H9 (cell line): ENCODE measurements around the gene SGF29. TPM values are rescaled to one million over a fixed set of nuclear protein-coding genes. Genes with fewer than 3 reads are reported as not detected.

Source experiments
- DNase-seq: peaks from one replicate; pipeline ENCODE4 v3.0.0-alpha.2; 2017
- H2AFZ ChIP-seq: one replicate; pipeline ENCODE4 v1.6.1; 2013; ENCODE audit warnings: mild to moderate bottlenecking, low read length, control low read depth, moderate library complexity
- H2AK5ac ChIP-seq: 2 replicates; pipeline ENCODE4 v1.6.1; 2013; ENCODE audit warnings: low read length, control low read depth, mixed read lengths; ENCODE audit not compliant: insufficient read length
- H2BK120ac ChIP-seq: one replicate; pipeline ENCODE4 v1.6.1; 2013; ENCODE audit warnings: low read depth, mild to moderate bottlenecking, low read length, control low read depth, inconsistent platforms; ENCODE audit not compliant: poor library complexity, severe bottlenecking
- H2BK12ac ChIP-seq: 2 replicates; pipeline ENCODE4 v1.6.1; 2013; ENCODE audit warnings: low read length, control low read depth, mixed read lengths, low read depth; ENCODE audit not compliant: insufficient read length
- H2BK15ac ChIP-seq: 2 replicates; pipeline ENCODE4 v1.6.1; 2013; ENCODE audit warnings: low read depth, low read length, control low read depth
- H2BK20ac ChIP-seq: one replicate; pipeline ENCODE4 v1.6.1; 2013; ENCODE audit warnings: low read depth, mild to moderate bottlenecking, low read length, control low read depth, inconsistent platforms; ENCODE audit not compliant: poor library complexity, severe bottlenecking
- H2BK5ac ChIP-seq: 2 replicates; pipeline ENCODE4 v1.6.1; 2013; ENCODE audit warnings: low read length, control low read depth, mixed read lengths; ENCODE audit not compliant: insufficient read length
- H3K14ac ChIP-seq: 2 replicates; pipeline ENCODE4 v1.6.1; 2013; ENCODE audit warnings: low read length, control low read depth; ENCODE audit not compliant: insufficient read depth
- H3K18ac ChIP-seq: 2 replicates; pipeline ENCODE4 v1.6.1; 2013; ENCODE audit warnings: low read depth, mild to moderate bottlenecking, mixed read lengths, low read length, control low read depth; ENCODE audit not compliant: insufficient read length
- H3K23ac ChIP-seq: 2 replicates; pipeline ENCODE4 v1.6.1; 2013; ENCODE audit warnings: low read length, control low read depth, mixed read lengths, low read depth; ENCODE audit not compliant: insufficient read length
- H3K23me2 ChIP-seq: 2 replicates; pipeline ENCODE4 v1.6.1; 2013; ENCODE audit warnings: low read depth, mild to moderate bottlenecking, mixed read lengths, low read length, control low read depth; ENCODE audit not compliant: insufficient read length, poor library complexity, severe bottlenecking
- H3K27ac ChIP-seq: 2 replicates; pipeline ENCODE4 v1.5.1; 2013; ENCODE audit warnings: low read length, control low read depth, mixed read lengths, low read depth; ENCODE audit not compliant: insufficient read length
- H3K27me3 ChIP-seq: 2 replicates; pipeline ENCODE4 v1.6.1; 2013; ENCODE audit warnings: low read length, control low read depth, inconsistent platforms; ENCODE audit not compliant: insufficient read depth
- H3K4ac ChIP-seq: 2 replicates; pipeline ENCODE4 v1.6.1; 2013; ENCODE audit warnings: low read depth, mild to moderate bottlenecking, control low read depth, inconsistent platforms, low read length, moderate library complexity
- H3K4me1 ChIP-seq: 2 replicates; pipeline ENCODE4 v1.6.1; 2013; ENCODE audit warnings: low read length, control low read depth, inconsistent platforms; ENCODE audit not compliant: insufficient read depth
- H3K4me2 ChIP-seq: 2 replicates; pipeline ENCODE4 v1.6.1; 2013; ENCODE audit warnings: low read length, control low read depth, mixed read lengths; ENCODE audit not compliant: insufficient read length, insufficient read depth
- H3K56ac ChIP-seq: 2 replicates; pipeline ENCODE4 v1.6.1; 2013; ENCODE audit warnings: low read depth, mild to moderate bottlenecking, mixed read lengths, low read length, control low read depth; ENCODE audit not compliant: insufficient read length
- H3K79me1 ChIP-seq: 2 replicates; pipeline ENCODE4 v1.6.1; 2013; ENCODE audit warnings: low read depth, mild to moderate bottlenecking, moderate library complexity, low read length, control low read depth, inconsistent platforms; ENCODE audit not compliant: insufficient read depth, poor library complexity, severe bottlenecking
- H3K79me2 ChIP-seq: 2 replicates; pipeline ENCODE4 v1.6.1; 2013; ENCODE audit warnings: low read length, control low read depth, inconsistent platforms; ENCODE audit not compliant: insufficient read depth
- H3K9ac ChIP-seq: 2 replicates; pipeline ENCODE4 v1.6.1; 2013; ENCODE audit warnings: low read length, control low read depth, mixed read lengths; ENCODE audit not compliant: insufficient read length; ENCODE audit errors: extremely low read depth
- H3K9me3 ChIP-seq: one replicate; pipeline ENCODE4 v1.6.1; 2013; ENCODE audit warnings: low read depth, low read length, inconsistent platforms; ENCODE audit not compliant: control insufficient read depth
- H3T11ph ChIP-seq: one replicate; pipeline ENCODE4 v1.6.1; 2013; ENCODE audit warnings: mild to moderate bottlenecking, low read length, control low read depth, inconsistent platforms
- H4K20me1 ChIP-seq: one replicate; pipeline ENCODE4 v1.6.1; 2013; ENCODE audit not compliant: control insufficient read depth, insufficient read length, insufficient read depth
- H4K5ac ChIP-seq: 2 replicates; pipeline ENCODE4 v1.6.1; 2013; ENCODE audit warnings: low read depth, mild to moderate bottlenecking, mixed read lengths, low read length, control low read depth; ENCODE audit not compliant: insufficient read length
- H4K8ac ChIP-seq: replicated peaks from 2 replicates; pipeline ENCODE4 v1.6.1; 2013; ENCODE audit warnings: low read length, control low read depth, mixed read lengths, low read depth; ENCODE audit not compliant: insufficient read length
- H4K91ac ChIP-seq: 2 replicates; pipeline ENCODE4 v1.6.1; 2013; ENCODE audit warnings: low read depth, mild to moderate bottlenecking, moderate library complexity, mixed read lengths, low read length, control low read depth; ENCODE audit not compliant: insufficient read length
- H3K27ac Mint-ChIP-seq, 3 experiments: 2 replicates in 2 of 3; 3 replicates in 1 of 3; pipeline ENCODE4 v1.8.0; 2020 to 2021; ENCODE audit warnings: mixed read lengths in 3 of 3, mild to moderate bottlenecking in 1 of 3, moderate library complexity in 1 of 3
- H3K27me3 Mint-ChIP-seq: 2 replicates; pipeline ENCODE4 v1.8.0; 2021; ENCODE audit warnings: low read depth, mild to moderate bottlenecking, moderate library complexity, mixed read lengths
- H3K36me3 Mint-ChIP-seq, 3 experiments: 2 replicates in 2 of 3; 3 replicates in 1 of 3; pipeline ENCODE4 v1.8.0; 2020 to 2021; ENCODE audit warnings: low read depth in 3 of 3, mixed read lengths in 3 of 3; ENCODE audit not compliant: insufficient read depth in 1 of 3
- H3K4me1 Mint-ChIP-seq, 2 experiments: 2 replicates each; pipeline ENCODE4 v1.8.0; 2020; ENCODE audit warnings: mixed read lengths in 2 of 2
- H3K4me3 Mint-ChIP-seq, 2 experiments: 2 replicates in 1 of 2; 3 replicates in 1 of 2; pipeline ENCODE4 v1.8.0; 2020 to 2021; ENCODE audit warnings: mild to moderate bottlenecking in 2 of 2, mixed read lengths in 2 of 2, moderate library complexity in 1 of 2
- H3K9me3 Mint-ChIP-seq, 2 experiments: 2 replicates in 1 of 2; 3 replicates in 1 of 2; pipeline ENCODE4 v1.8.0; 2020; ENCODE audit warnings: mild to moderate bottlenecking in 2 of 2, mixed read lengths in 2 of 2, moderate library complexity in 1 of 2
- CTCF ChIP-seq: fragments of 200-600 bp; sonication (generic); conservative IDR thresholded peaks from 3 replicates; pipeline ENCODE4 v1.8.0; 2021; ENCODE audit warnings: antibody characterized with exemption, mild to moderate bottlenecking
- WGBS: extraction: QIAGEN DNeasy Blood & Tissue Kit; methylation state at CpG from one replicate; pipeline ENCODE4 v1.1.7; 2013; ENCODE audit warnings: missing lambda C conversion rate, low lambda C conversion rate, mixed read lengths; ENCODE audit not compliant: insufficient read length; ENCODE audit errors: extremely low coverage; 5-methylcytosine and 5-hydroxymethylcytosine counted together
- total RNA-seq: library from RNA; stranded (reverse); gene quantifications from 2 replicates; pipeline ENCODE4 v1.2.1, GENCODE V29; 2021

SGF29 gene
- total RNA-seq, 1 experiment from 2014 or later = 24.8 TPM

- Histone ChIP-seq H3K23me2 (no peaks in the 10 kb centered on the region), H4K5ac (no peak overlapping the region), H4K91ac (no peak overlapping the region), H2BK5ac (no peak overlapping the region), H2BK12ac (no peak overlapping the region), H2BK20ac (no peak overlapping the region), H3K4ac (no peak overlapping the region), H3K56ac (no peak overlapping the region), H2BK15ac (no peak overlapping the region), H2BK120ac (no peak overlapping the region), H4K8ac (no peak overlapping the region), H3K27ac (no peak overlapping the region), H3K23ac (no peak overlapping the region), H3K18ac (no peak overlapping the region), H3K79me2 (no peaks in the 10 kb centered on the region), H4K20me1 (no peaks in the 10 kb centered on the region), H3K4me1 (no peaks in the 10 kb centered on the region), H3K9me3 (no peaks in the 10 kb centered on the region), H3K9ac (no peak overlapping the region), H3K79me1 (no peaks in the 10 kb centered on the region), H3K27me3 (no peaks in the 10 kb centered on the region), H3T11ph (no peak overlapping the region), H2AK5ac (no peak overlapping the region), H3K4me2 (no peak overlapping the region), H2AFZ (no peak overlapping the region), H3K14ac (no peak overlapping the region)
- DNase-seq = no peak
- no CpG with 5 or more reads among the region's 5 CpGs for WGBS
- Mint-ChIP-seq H3K27ac (no peak overlapping the region), H3K27me3 (peaks cover 3% of the 10 kb centered on the region; the same call in 1 of the 2 replicates), H3K4me1 (peaks cover 6 to 10% of the 10 kb centered on the region in 2 experiments; a peak in 3 of 4 replicates), H3K4me3 (no peak overlapping the region), H3K9me3 (no peaks in the 10 kb centered on the region; a peak in 1 of 5 replicates), H3K36me3 (no peaks in the 10 kb centered on the region)
- no peak for TF ChIP-seq CTCF
These were observed 20.6 kb upstream of the SGF29 start for GRCh38 chr16:28532940-28533647.
